ENCODE data around the gene C3orf22.

Gene C3orf22

GRCh38 chr3:126525853-126526667 lies 32.7 kb downstream of the C3orf22 start:
- DNase-seq, result no peak

- no peak for DNase-seq
Observed at GRCh38 chr3:126525091-126525852, 33.5 kb downstream of the C3orf22 start.

DNA sequence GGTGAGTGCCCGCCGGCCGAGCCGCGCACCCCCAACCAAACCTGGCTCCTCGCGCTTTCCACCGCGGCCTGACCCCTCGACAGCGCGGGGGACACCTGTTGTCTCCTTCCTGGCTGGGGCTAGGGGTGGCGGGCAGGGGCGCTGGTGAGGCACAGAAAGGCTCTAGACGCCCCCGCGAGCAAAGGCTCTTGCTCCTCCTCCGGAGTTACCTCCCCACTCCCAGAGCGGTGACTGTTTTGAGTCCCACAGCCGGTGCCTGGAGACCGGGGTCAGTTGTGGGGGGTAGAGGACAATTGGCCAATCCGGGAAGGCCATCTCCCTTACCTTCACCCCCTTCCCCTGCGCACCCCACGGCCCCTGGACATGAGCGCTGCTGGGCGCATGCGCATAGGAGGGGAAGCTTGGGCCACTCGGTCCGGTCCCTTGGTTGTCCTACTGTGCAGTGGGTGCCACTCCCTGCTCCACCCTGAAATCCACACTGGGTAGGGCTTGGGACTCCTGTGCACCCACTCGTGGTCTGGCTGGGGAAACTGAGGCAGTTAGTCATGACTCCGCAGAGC lies 34.2 kb downstream of the C3orf22 start:
- no peak for DNase-seq

- DNase-seq, result no peak
Observed at GRCh38 chr3:126523745-126524428, 34.8 kb downstream of the C3orf22 start, which contains the start of gene CHST13. Gene CHST13 (plus strand): TSS chr3:126524155. CDS start chr3:126524333, 178 bp downstream.

DNA sequence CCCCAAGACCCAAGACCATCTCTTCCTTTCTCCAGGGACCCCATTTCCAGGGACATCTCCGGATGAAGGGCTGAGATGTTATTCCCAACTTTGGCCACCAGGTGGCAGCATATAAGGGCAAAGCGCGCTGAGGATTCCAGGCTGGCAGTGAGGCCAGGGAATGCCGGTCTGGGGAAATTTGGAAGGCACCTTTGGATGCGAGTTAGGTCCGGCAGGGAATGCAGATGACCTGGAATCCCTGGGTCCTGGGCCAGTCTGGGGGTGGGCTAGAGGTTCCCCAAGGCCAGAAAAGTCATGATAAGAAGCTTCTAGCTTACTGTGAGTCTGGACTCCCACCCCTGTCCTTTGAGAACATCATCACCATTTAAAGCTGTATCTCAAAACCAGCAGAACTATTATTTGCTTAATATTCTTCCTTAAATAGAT lies 36.4 kb downstream of the C3orf22 start:
- DNase-seq, result peak; percentile 46

DNA sequence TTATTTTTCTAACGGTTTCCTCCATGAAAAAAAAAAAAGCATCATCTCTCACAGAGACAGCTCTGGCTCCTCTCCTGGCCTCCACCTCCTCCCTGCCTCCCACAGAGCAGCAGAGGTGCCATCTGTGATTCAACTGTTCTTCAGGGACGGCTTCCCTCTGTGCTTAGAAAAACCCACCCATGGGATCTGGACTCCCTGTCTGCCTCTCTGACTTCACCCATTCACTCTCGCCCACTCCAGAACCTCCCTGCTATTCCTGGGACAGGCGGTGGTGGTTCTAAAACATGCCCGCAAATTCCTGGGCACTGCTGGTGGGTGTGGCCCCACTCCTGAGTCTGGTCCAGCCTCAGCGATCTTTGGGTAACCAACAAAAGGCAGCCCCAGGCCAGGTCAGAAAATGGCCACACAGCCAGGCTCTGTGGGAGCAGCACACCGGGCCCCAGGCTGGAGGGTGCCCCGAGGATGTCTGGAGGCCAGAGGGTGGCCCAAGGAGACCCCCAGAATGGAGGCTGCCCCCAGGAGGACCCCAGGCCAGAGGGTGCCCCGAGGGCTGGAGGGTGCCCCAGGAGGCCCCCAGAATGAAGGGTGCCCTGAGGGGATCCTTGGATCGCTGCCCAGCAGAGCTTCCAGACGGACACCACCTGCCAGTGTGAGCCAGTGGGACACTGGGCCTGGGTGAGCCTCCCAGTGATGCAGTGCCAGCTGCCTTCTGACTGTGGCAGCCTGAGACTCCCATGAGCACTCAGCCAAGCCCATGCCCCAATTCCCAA lies 37.4 kb downstream of the C3orf22 start:
- DNase-seq, result no peak

- DNase-seq, result no peak
Observed at GRCh38 chr3:126519506-126520455, 39.0 kb downstream of the C3orf22 start.

- no peak for DNase-seq
Observed at GRCh38 chr3:126518779-126519177, 40.0 kb downstream of the C3orf22 start.

DNA sequence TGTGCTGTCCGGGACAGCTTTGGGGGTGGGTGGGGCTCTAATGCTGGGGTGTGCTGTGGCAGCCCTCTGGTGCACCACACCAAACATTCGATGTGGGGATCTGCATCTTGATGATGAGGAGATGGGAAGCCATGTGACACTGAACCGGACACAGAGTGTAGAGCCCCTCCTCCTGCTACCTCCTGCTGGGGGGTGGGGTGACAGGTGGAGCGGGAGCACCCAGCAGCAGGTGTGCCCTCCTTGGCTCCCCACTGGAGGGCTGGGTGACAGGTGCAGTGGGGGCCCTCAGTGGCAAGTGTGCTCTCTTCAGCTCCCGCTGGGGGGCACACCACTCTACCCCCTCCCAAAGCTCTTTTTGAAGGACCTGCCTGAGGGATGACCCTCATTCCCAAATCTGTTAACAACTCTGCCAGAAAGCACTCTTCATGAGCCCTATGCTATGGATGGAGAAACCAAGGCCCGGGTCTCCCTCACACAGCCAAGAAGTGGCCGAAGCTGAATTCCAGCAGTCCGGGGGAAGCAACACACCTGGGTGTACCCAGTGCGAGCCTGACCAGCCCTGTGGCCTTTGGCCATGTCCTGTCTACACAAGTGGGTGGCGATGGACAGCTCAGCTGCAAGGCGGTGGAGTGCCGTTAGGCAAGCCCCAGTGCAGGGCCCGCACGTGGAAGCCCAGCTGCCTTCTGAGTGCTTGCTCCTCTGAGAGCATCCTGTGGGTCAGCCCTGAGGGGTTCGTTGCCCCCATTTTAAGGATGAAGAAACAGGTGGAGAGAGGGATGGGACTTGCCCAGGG lies 40.5 kb downstream of the C3orf22 start:
- no peak for DNase-seq

GRCh38 chr3:126517291-126517951 lies 41.3 kb downstream of the C3orf22 start, which contains the start of gene UROC1:
Gene UROC1 (minus strand): TSS chr3:126517773. CDS start chr3:126517719, 54 bp downstream.
- no peak for DNase-seq

- DNase-seq, result no peak
Observed at GRCh38 chr3:126516936-126517290, 41.8 kb downstream of the C3orf22 start.

GRCh38 chr3:126516152-126516935 lies 42.4 kb downstream of the C3orf22 start:
- DNase-seq, result no peak

GRCh38 chr3:126515066-126515706 lies 43.5 kb downstream of the C3orf22 start:
- no peak for DNase-seq

GRCh38 chr3:126514161-126514560 lies 44.6 kb downstream of the C3orf22 start:
- DNase-seq, result no peak

DNA sequence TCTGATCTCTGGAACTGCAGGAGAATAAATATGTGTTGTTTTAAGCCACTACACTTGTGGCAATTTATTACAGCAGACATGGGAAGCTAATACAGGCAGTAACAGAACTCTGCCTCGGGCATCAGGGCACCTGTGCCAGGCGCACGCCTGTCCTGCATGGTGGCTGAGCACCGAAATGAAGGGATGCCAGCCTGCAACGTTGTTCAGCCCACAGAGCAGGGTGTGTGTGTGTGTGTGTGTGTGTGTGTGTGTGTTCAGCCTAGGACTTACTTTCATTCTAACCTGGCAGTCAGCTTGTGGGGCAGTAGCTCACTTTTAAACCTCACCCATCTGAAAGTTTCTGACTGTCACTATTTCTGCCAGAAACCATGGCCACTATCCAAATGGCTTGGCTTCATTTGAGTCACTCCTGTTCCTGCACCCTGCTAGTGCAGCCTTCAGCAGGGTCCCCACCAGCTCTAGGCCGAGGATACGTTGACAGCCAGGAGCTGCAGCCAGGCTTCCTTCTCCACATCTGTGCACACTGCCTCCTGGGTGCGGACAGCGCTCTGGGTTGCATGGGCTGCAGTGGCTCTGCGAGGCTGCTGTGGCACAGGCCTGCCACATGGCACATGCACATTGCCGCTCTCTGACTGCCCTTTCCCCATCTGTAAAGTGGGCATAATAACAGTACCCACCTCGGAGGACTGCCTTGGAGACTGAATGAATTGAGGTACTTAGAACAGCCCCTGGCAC lies 45.6 kb downstream of the C3orf22 start:
- DNase-seq, result no peak

DNA sequence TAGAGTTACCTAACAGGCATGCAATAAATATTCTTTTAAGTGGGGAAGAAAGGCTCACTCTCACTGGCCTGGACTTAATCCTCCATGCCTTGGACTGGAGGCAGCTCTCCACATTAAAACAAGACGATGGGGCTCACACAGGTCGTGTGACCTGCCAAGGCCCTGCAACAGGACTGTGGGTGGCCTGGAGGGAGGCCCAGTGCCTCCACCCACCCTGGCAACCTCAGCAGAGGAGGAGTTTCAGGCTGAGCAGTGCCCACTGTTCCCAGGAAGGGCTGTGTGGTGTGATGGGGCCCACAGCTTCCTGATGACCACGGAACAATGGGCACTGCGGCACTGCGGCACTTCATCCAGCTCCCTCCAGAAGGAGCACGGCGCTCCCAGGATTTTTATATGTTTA lies 46.7 kb downstream of the C3orf22 start:
- no peak for DNase-seq

- DNase-seq, result no peak
Observed at GRCh38 chr3:126511291-126511690, 47.4 kb downstream of the C3orf22 start.

Data from activated CD8-positive, alpha-beta memory T cell treated with anti-CD3 and anti-CD28 coated beads, Interleukin-2, amount 50 U/mL, for 4 hours (primary cell).